PC-3 (cell line): Measurements from ENCODE around the gene ETV6. TPM values are rescaled to one million over a fixed set of nuclear protein-coding genes. Genes with fewer than 3 reads are reported as not detected.

Experiments used
- ATAC-seq: fragments of 200-7000 bp; cut with Tn5 transposase; 2 replicates; pipeline ENCODE4 v1.9.1; 2020; ENCODE audit warnings: mild to moderate bottlenecking, moderate library complexity
- BruUV-seq: library from RNA; stranded (reverse); fragments of 400-500 nt; replicated peaks from 2 replicates; lab custom pipeline; 2021; lab: Mats Ljungman, UMichigan
- CTCF ChIA-PET: fragments of 300-600 bp; sonication (Branson Sonifier 250); formaldehyde crosslinking; loops from one replicate; lab custom pipeline; 2022; ENCODE audit warnings: antibody characterized with exemption; lab: Charles Lee
- POLR2A ChIA-PET: fragments of 300-600 bp; sonication (Branson Sonifier 250); formaldehyde crosslinking; loops from one replicate; lab custom pipeline; 2022; ENCODE audit warnings: antibody characterized with exemption; ENCODE audit not compliant: unreplicated experiment; lab: Charles Lee
- DNase-seq: peaks from one replicate; pipeline ENCODE4 v3.0.0-alpha.2; 2015
- H2AFZ ChIP-seq: fragments of 300-600 bp; sonication (generic); 2 replicates; pipeline ENCODE4 v1.6.0; 2016; ENCODE audit warnings: antibody characterized with exemption, low read length
- H3F3A ChIP-seq: fragments of 300-600 bp; sonication (generic); one replicate; pipeline ENCODE4 v1.6.0; 2017; ENCODE audit warnings: antibody characterized with exemption, low read length, control low read depth, mild to moderate bottlenecking; ENCODE audit not compliant: unreplicated experiment
- H3K27ac ChIP-seq: fragments of 300-600 bp; sonication (generic); 2 replicates; pipeline ENCODE4 v1.5.1; 2016; ENCODE audit warnings: mild to moderate bottlenecking, low read length
- H3K27me3 ChIP-seq: fragments of 300-600 bp; sonication (generic); 2 replicates; pipeline ENCODE4 v1.6.1; 2016; ENCODE audit warnings: low read length, mixed read lengths
- H3K36me3 ChIP-seq: fragments of 300-600 bp; sonication (generic); 2 replicates; pipeline ENCODE4 v1.6.1; 2016; ENCODE audit warnings: low read depth, mixed run types, low read length, mixed read lengths
- H3K4me1 ChIP-seq: fragments of 300-600 bp; sonication (generic); 2 replicates; pipeline ENCODE4 v1.5.1; 2016; ENCODE audit warnings: low read length; ENCODE audit not compliant: insufficient read depth
- H3K4me2 ChIP-seq: fragments of 300-600 bp; sonication (generic); 2 replicates; pipeline ENCODE4 v1.6.0; 2016; ENCODE audit warnings: low read length
- H3K4me3 ChIP-seq: fragments of 300-600 bp; sonication (generic); 2 replicates; pipeline ENCODE4 v1.5.1; 2016; ENCODE audit warnings: mild to moderate bottlenecking, low read length, mixed read lengths
- H3K79me2 ChIP-seq: fragments of 300-600 bp; sonication (generic); 2 replicates; pipeline ENCODE4 v1.6.1; 2017; ENCODE audit warnings: low read length, mixed read lengths
- H3K9ac ChIP-seq: fragments of 300-600 bp; sonication (generic); 2 replicates; pipeline ENCODE4 v1.6.0; 2016; ENCODE audit warnings: mild to moderate bottlenecking, low read length
- H3K9me2 ChIP-seq: fragments of 300-600 bp; sonication (generic); replicated peaks from 2 replicates; pipeline ENCODE4 v1.6.1; 2016; ENCODE audit warnings: mixed run types, low read length, mixed read lengths
- H3K9me3 ChIP-seq: fragments of 300-600 bp; sonication (generic); 2 replicates; pipeline ENCODE4 v1.6.1; 2016; ENCODE audit warnings: low read length, mixed read lengths
- H4K20me1 ChIP-seq: fragments of 300-600 bp; sonication (generic); 2 replicates; pipeline ENCODE4 v1.6.1; 2016; ENCODE audit warnings: low read length, mixed read lengths
- EZH2 ChIP-seq: fragments of 300-600 bp; sonication (generic); IDR thresholded peaks from one replicate; pipeline ENCODE4 v1.6.1; 2017; ENCODE audit warnings: antibody characterized with exemption, mild to moderate bottlenecking, low read length; ENCODE audit not compliant: unreplicated experiment
- EZH2phosphoT487 ChIP-seq: fragments of 300-600 bp; sonication (generic); IDR thresholded peaks from 2 replicates; pipeline ENCODE4 v1.6.1; 2018; ENCODE audit warnings: mild to moderate bottlenecking, antibody characterized with exemption, low read length, borderline replicate concordance
- intact Hi-C: fragments of 100-400 bp; cut with micrococcal nuclease; formaldehyde crosslinking; loops from 2 replicates; pipeline ENCODE4 v1.9.0; 2023
- total RNA-seq: library from RNA; depleted of rRNA; stranded (reverse); fragments of >200 nt; gene quantifications from 2 replicates; pipeline ENCODE4 v1.2.3, GENCODE V29; 2014
- TF ChIP-seq, protein P1 (sequence below): fragments of 300-600 bp; sonication (generic); conservative IDR thresholded peaks from 2 replicates; pipeline ENCODE4 v1.5.1; 2017; ENCODE audit warnings: antibody characterized with exemption, low read depth, mild to moderate bottlenecking, low read length

The ETV6 gene
- total RNA-seq, 1 experiment from 2014 or later: 5.0 TPM

GRCh38 chr12:11639454-11639853 is 10.0 kb upstream of the ETV6 start:
- Histone ChIP-seq H3K9me2 (no peaks in the 10 kb centered on the region), H3K4me2 (no peak overlapping the region), H3K79me2 (no peaks in the 10 kb centered on the region), H4K20me1 (no peaks in the 10 kb centered on the region), H3F3A (no peaks in the 10 kb centered on the region), H3K4me1 (peaks cover 2% of the 10 kb centered on the region), H2AFZ (no peak overlapping the region), H3K9ac (no peak overlapping the region), H3K4me3 (no peak overlapping the region), H3K9me3 (no peaks in the 10 kb centered on the region), H3K27me3 (no peaks in the 10 kb centered on the region), H3K36me3 (no peaks in the 10 kb centered on the region), H3K27ac (no peak overlapping the region)
- DNase-seq: no peak
- ChIA-PET CTCF (no interaction called here), POLR2A (no interaction called here)
- no peak for TF ChIP-seq EZH2phosphoT487
- TF ChIP-seq, protein P1, sequence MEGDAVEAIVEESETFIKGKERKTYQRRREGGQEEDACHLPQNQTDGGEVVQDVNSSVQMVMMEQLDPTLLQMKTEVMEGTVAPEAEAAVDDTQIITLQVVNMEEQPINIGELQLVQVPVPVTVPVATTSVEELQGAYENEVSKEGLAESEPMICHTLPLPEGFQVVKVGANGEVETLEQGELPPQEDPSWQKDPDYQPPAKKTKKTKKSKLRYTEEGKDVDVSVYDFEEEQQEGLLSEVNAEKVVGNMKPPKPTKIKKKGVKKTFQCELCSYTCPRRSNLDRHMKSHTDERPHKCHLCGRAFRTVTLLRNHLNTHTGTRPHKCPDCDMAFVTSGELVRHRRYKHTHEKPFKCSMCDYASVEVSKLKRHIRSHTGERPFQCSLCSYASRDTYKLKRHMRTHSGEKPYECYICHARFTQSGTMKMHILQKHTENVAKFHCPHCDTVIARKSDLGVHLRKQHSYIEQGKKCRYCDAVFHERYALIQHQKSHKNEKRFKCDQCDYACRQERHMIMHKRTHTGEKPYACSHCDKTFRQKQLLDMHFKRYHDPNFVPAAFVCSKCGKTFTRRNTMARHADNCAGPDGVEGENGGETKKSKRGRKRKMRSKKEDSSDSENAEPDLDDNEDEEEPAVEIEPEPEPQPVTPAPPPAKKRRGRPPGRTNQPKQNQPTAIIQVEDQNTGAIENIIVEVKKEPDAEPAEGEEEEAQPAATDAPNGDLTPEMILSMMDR: no peak
- TF ChIP-seq EZH2: no peak
- no peak for ATAC-seq
- intact Hi-C loops: no loop called here
- BruUV-seq: no TSS peak

DNA sequence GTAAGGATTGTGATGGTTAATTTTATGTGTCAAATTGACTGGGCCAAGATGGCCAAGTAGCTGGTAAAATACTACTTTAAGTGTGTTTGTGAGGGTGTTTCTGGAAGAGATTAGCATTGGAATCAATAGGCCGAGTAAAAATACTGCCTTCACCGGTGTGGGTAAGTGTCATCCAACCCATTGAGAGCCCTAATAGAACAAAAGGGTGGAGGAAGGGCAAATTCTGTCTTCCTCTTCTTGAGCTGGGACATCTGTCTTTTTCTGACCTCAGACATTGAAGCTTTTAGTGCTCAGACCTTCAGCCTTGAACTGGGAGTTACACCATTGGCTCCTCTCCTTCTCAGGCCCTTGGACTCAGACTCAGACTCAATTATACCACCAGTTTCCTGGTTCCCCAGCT is 8.0 kb upstream of the ETV6 start:
- no TSS peak for BruUV-seq
- Histone ChIP-seq H2AFZ (no peak overlapping the region), H3K36me3 (no peaks in the 10 kb centered on the region), H3K9me3 (no peaks in the 10 kb centered on the region), H3K4me3 (no peak overlapping the region), H3K4me1 (no peaks in the 10 kb centered on the region), H3K27me3 (no peaks in the 10 kb centered on the region), H3K79me2 (no peaks in the 10 kb centered on the region), H3K4me2 (no peak overlapping the region), H3K9ac (no peak overlapping the region), H3K9me2 (no peaks in the 10 kb centered on the region), H3F3A (no peaks in the 10 kb centered on the region), H3K27ac (no peak overlapping the region), H4K20me1 (no peaks in the 10 kb centered on the region)
- DNase-seq: no peak
- TF ChIP-seq EZH2phosphoT487 (no peak), EZH2 (no peak)
- TF ChIP-seq, protein P1: no peak
- ChIA-PET CTCF (no interaction called here), POLR2A (no interaction called here)
- intact Hi-C loops: no loop called here
- ATAC-seq: no peak

DNA sequence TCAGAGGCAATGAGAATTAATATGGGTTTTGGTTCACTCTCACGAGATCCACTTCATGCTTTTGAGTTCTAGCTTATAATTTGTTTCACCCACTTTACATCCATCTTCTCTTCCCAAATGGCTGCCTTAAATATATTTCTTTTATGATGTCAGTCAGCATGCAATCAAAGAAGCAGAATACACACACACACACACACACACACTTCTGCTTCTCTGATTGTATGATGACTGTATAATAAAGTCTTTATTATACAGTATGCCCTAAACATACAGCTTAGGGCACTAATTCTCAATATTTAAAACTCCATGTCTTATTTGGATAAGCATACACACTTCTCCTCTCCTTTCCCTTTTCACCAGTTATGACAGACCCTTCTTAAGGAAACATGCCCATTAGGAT is 6.7 kb upstream of the ETV6 start:
- no peak overlapping the region for H3K4me3 ChIP-seq
- H2AFZ ChIP-seq: no peak overlapping the region
- H3K27me3 ChIP-seq: no peaks in the 10 kb centered on the region
- POLR2A ChIA-PET: no interaction called here
- no peak overlapping the region for H3K27ac ChIP-seq
- H3K4me1 ChIP-seq: no peaks in the 10 kb centered on the region
- BruUV-seq: no TSS peak
- no peak overlapping the region for H3K9ac ChIP-seq
- CTCF ChIA-PET: no interaction called here
- no peaks in the 10 kb centered on the region for H3K9me3 ChIP-seq
- TF ChIP-seq EZH2 (no peak), EZH2phosphoT487 (no peak)
- TF ChIP-seq, protein P1: no peak
- H3K79me2 ChIP-seq: no peaks in the 10 kb centered on the region
- no peaks in the 10 kb centered on the region for H3K36me3 ChIP-seq
- H3K9me2 ChIP-seq: no peaks in the 10 kb centered on the region
- no peak overlapping the region for H3K4me2 ChIP-seq
- DNase-seq (no peak), ATAC-seq (no peak)
- H3F3A ChIP-seq: no peaks in the 10 kb centered on the region
- no peaks in the 10 kb centered on the region for H4K20me1 ChIP-seq
- intact Hi-C loops: no loop called here
